Left cardiac atrium (tissue), 4 donors: ENCODE results near the gene C1QTNF12. TPM values are rescaled to one million over a fixed set of nuclear protein-coding genes. Genes with fewer than 3 reads are reported as not detected.
"Not testable (repeated sequence)": the region's sequence is repeated elsewhere in the genome, so short reads cannot be mapped to it uniquely, and the experiment has no call there.

Experiments
- ATAC-seq, 2 donors: fragments of 200-7000 bp; cut with Tn5 transposase; one replicate each; pipeline ENCODE4 v1.9.1; 2020; ENCODE audit warnings: mild to moderate bottlenecking in 2 of 2, moderate library complexity in 2 of 2
- DNase-seq: peaks from one replicate; pipeline ENCODE4 v3.0.0-alpha.2; 2020
- intact Hi-C, 2 donors: fragments of 100-400 bp; cut with DNase I; formaldehyde crosslinking; loops; one replicate each; pipeline versions ENCODE4 v1.14.1 to v1.15.1; 2022 to 2023
- microRNA-seq, 2 donors: library from miRNA; unstranded; fragments of <30 nt; microRNA quantifications; one replicate each; pipeline ENCODE4 v1.2.0, GENCODE V29; 2020
- total RNA-seq, 2 donors: library from RNA; stranded (reverse); fragmentation: NEBNext Ultra II Directional; extraction: Animal tissue kit (Norgen Biotek cat#: 25700); gene quantifications; one replicate each; pipeline ENCODE4 v1.2.1, GENCODE V29; 2021
- donor health status: DM: no; HTN: yes; CAD: no.
- donor health status: DM: no; HTN: yes; CAD: no; lungs with severe emphysema.
- donor health status: DM: yes; HTN: yes; CAD: no.
- donor health status: Dilated cardiomyopathy.

The C1QTNF12 gene
- total RNA-seq, 2 donors from 2014 or later = 1.5 TPM; not detected in 1

- no peak for DNase-seq
- ATAC-seq = no peak
- intact Hi-C loops = no loop called here
These were observed 49.9 kb downstream of the C1QTNF12 start for GRCh38 chr1:1196431-1197187.

- DNase-seq, ATAC-seq, intact Hi-C loops: not testable (repeated sequence)
These were observed 50.8 kb downstream of the C1QTNF12 start for GRCh38 chr1:1195726-1196125.

- intact Hi-C loops = no loop called here
- ATAC-seq (no peak), DNase-seq (no peak)
These were observed 51.8 kb downstream of the C1QTNF12 start for GRCh38 chr1:1194723-1195122.

Small RNA genes within 50 kb of the gene (microRNA-seq; reads per million reads assigned to microRNA genes)
- gene MIR6726 = 2.2 reads per million in 2 donors

Other genes starting within 250 kb of the C1QTNF12 start
- gene HES4, start 246.6 kb downstream of the C1QTNF12 start, total RNA-seq = 10 to 100 TPM; 42.1 to 68.3 TPM
- 10 to 100 TPM; 13.4 to 42.3 TPM for gene ISG15, start 233.2 kb downstream of the C1QTNF12 start, total RNA-seq
- gene AGRN, start 226.6 kb downstream of the C1QTNF12 start, total RNA-seq = 10 to 100 TPM; 14.8 to 25.7 TPM
- gene RNF223, start 172.4 kb downstream of the C1QTNF12 start, total RNA-seq = not detected
- 1 to 10 TPM; 5.3 to 6.1 TPM for gene C1orf159, start 130.6 kb downstream of the C1QTNF12 start, total RNA-seq
- gene TTLL10, start 72.8 kb downstream of the C1QTNF12 start, total RNA-seq = not detected
- under 1 TPM in 1 of 2 donors, not detected in 1; 0.44 TPM for gene TNFRSF18, start 40.1 kb downstream of the C1QTNF12 start, total RNA-seq
- gene TNFRSF4, start 32.6 kb downstream of the C1QTNF12 start, total RNA-seq = 1 to 10 TPM; 1.2 to 1.6 TPM
- gene SDF4, start 14.7 kb downstream of the C1QTNF12 start, total RNA-seq = 100 to 1,000 TPM; 132 to 173 TPM
- gene B3GALT6, start 14.5 kb downstream of the C1QTNF12 start, total RNA-seq = 10 to 100 TPM; 11.3 to 16.0 TPM
- gene UBE2J2, start 27.1 kb upstream of the C1QTNF12 start, total RNA-seq = 10 to 100 TPM; 35.9 to 41.5 TPM
- 1 to 10 TPM; 3.5 to 4.1 TPM for gene SCNN1D, start 33.7 kb upstream of the C1QTNF12 start, total RNA-seq
- 10 to 100 TPM; 36.2 to 46.7 TPM for gene ACAP3, start 61.2 kb upstream of the C1QTNF12 start, total RNA-seq
- gene PUSL1, start 61.9 kb upstream of the C1QTNF12 start, total RNA-seq = 10 to 100 TPM; 11.4 to 12.2 TPM
- gene INTS11, start 77.9 kb upstream of the C1QTNF12 start, total RNA-seq = 10 to 100 TPM; 48.5 to 60.0 TPM
- 10 to 100 TPM; 31.8 to 32.5 TPM for gene CPTP, start 78.1 kb upstream of the C1QTNF12 start, total RNA-seq
- gene TAS1R3, start 84.6 kb upstream of the C1QTNF12 start, total RNA-seq = under 1 TPM; 0.44 to 0.65 TPM
- 10 to 100 TPM; 63.5 to 69.2 TPM for gene DVL1, start 102.7 kb upstream of the C1QTNF12 start, total RNA-seq
- 10 to 100 TPM; 38.3 to 44.3 TPM for gene MXRA8, start 111.8 kb upstream of the C1QTNF12 start, total RNA-seq
- gene AURKAIP1, start 128.5 kb upstream of the C1QTNF12 start, total RNA-seq = 100 to 1,000 TPM; 184 to 199 TPM
- gene CCNL2, start 152.6 kb upstream of the C1QTNF12 start, total RNA-seq = 10 to 100 TPM; 56.0 to 89.0 TPM
- 100 to 1,000 TPM; 112 to 134 TPM for gene MRPL20, start 160.6 kb upstream of the C1QTNF12 start, total RNA-seq
- gene ANKRD65, start 174.6 kb upstream of the C1QTNF12 start, total RNA-seq = 1 to 10 TPM; 2.2 to 3.0 TPM
- gene VWA1, start 189.0 kb upstream of the C1QTNF12 start, total RNA-seq = 10 to 100 TPM; 24.9 to 66.4 TPM
- gene ATAD3C, start 203.0 kb upstream of the C1QTNF12 start, total RNA-seq = 1 to 10 TPM; 1.7 to 2.4 TPM
- 1 to 10 TPM; 6.9 to 7.3 TPM for gene ATAD3B, start 225.0 kb upstream of the C1QTNF12 start, total RNA-seq